ENCODE results near the gene DCHS1.

GRCh38 chr11:6620636-6621035 is 35.0 kb downstream of the DCHS1 start:
- TF ChIP-seq CTCF (IDR thresholded peaks at IDR 0.05) (no peak), POLR2A (IDR thresholded peaks at IDR 0.05) (no peak), POLR2AphosphoS5 (IDR thresholded peaks at IDR 0.05) (no peak)
